ENCODE measurements around the gene ASPM. TPM values are rescaled to one million over a fixed set of nuclear protein-coding genes. Genes with fewer than 3 reads are reported as not detected.

Gene ASPM
- total and polyA plus RNA-seq, 2 of the 4 experiments (the other 2 are of a cell fraction), result 7.1 to 27.8 TPM

- Histone ChIP-seq H2BK120ac (ENCODE audit: low read depth, low read length) (peak overlapping the region; percentile 83), H3K9me3 (ENCODE audit: control insufficient read depth, insufficient read depth, low read length) (no peaks in the 10 kb centered on the region), H4K91ac (ENCODE audit: insufficient read depth, low read depth, low read length) (peak overlapping the region; percentile 9; the same call in 1 of the 2 replicates), H3K27me3 (ENCODE audit: control insufficient read depth, insufficient read depth, low read length) (no peaks in the 10 kb centered on the region), H2BK20ac (ENCODE audit: low read depth, low read length) (peak overlapping the region; percentile 83), H3K18ac (ENCODE audit: low read depth, low read length) (peak overlapping the region; percentile 41; the same call in 1 of the 2 replicates), H3K36me3 (ENCODE audit: control insufficient read depth, insufficient read depth, low read length) (no peaks in the 10 kb centered on the region), H3K23ac (ENCODE audit: low read depth, low read length) (peak overlapping the region; percentile 51; the same call in 1 of the 2 replicates), H2AK9ac (replicated peaks; ENCODE audit: low read depth, low read length, poor library complexity) (no peak overlapping the region), H3K4me2 (ENCODE audit: low read depth, low read length) (peak overlapping the region; percentile 80), H4K5ac (ENCODE audit: low read depth, low read length) (0 out of 2 replicates have a peak overlapping the region, but pooled peaks have one; percentile 11), H3K56ac (ENCODE audit: extremely low read depth, insufficient read depth, low read length) (peak overlapping the region; percentile 71), H3K4ac (ENCODE audit: low read depth, low read length) (peak overlapping the region; percentile 70; the same call in 1 of the 2 replicates), H3K14ac (replicated peaks; ENCODE audit: low read depth, low read length) (peak overlapping the region; percentile 63; the same call in 1 of the 2 replicates), H2AK5ac (ENCODE audit: low read depth, low read length) (no peak overlapping the region), H3K9me1 (ENCODE audit: insufficient read depth, low read length) (no peaks in the 10 kb centered on the region), H2BK5ac (ENCODE audit: low read depth, low read length, poor library complexity, severe bottlenecking) (peak overlapping the region; percentile 84), H4K20me1 (ENCODE audit: insufficient read depth, low read length) (no peaks in the 10 kb centered on the region), H3K79me1 (ENCODE audit: low read depth in 1 of 2, low read length in 2 of 2) (peaks cover 9 to 26% of the 10 kb centered on the region in 2 experiments), H3K4me1 (ENCODE audit: control insufficient read depth, insufficient read depth, low read length) (peaks cover 6% of the 10 kb centered on the region), H3K9ac (ENCODE audit: low read depth, low read length) (no peak overlapping the region), H2BK15ac (ENCODE audit: low read depth, low read length) (no peak overlapping the region; the same call in 2 of the 3 replicates), H3K4me3 (ENCODE audit: insufficient read depth, low read depth, low read length) (no peak overlapping the region), H2AFZ (replicated peaks; ENCODE audit: low read length, poor library complexity) (no peak overlapping the region), H4K8ac (ENCODE audit: low read depth in 2 of 2, low read length in 2 of 2) (peak overlapping the region in 1 of 2 experiments; percentile 54; a peak in 2 of 4 replicates), H3K27ac (ENCODE audit: insufficient read depth, low read length) (peak overlapping the region; percentile 71; the same call in 1 of the 2 replicates)
- DNase-seq (peak; percentile 58), ATAC-seq (ENCODE audit: low read depth) (peak; percentile 75)
- ChIA-PET CTCF (interaction anchor here (0.6 to 1.6 kb wide), 3 partner anchors 12 to 838 kb away, joined by 3 to 4 read pairs (median 3); no protein-coding TSS in a partner anchor), POLR2A (ENCODE audit: unreplicated experiment) (no interaction called here)
- in situ Hi-C loops (cut with MboI; ENCODE audit: low sequenced_read_pairs) (no loop called here), dilution Hi-C loops (cut with HindIII; ENCODE audit: low sequenced_read_pairs, unreplicated experiment) (no loop called here), intact Hi-C loops (cut with micrococcal nuclease) (no loop called here)
- BruUV-seq (replicated peaks), result no TSS peak
- TF ChIP-seq CTCF (conservative IDR thresholded peaks at IDR 0.05; ENCODE audit: low read depth, low read length) (no peak), SMC3 (IDR thresholded peaks at IDR 0.05; ENCODE audit: low read depth, low read length) (no peak)
- WGBS, 2 experiments (ENCODE audit: extremely low coverage in 2 of 2, insufficient read length in 1 of 2), result no CpG with 5 or more reads among the region's 2 CpGs
These were observed 15.7 kb downstream of the ASPM start for GRCh38 chr1:197130677-197131304.

All from IMR-90 (cell line).